GM21786 (cell line): ENCODE measurements around the gene UCK2.
A peak's percentile ranks its signal among the peaks of the same experiment; 100 is the strongest.

Source experiments
- ATAC-seq: cut with Tn5 transposase; IDR thresholded peaks from one replicate; pipeline ENCODE4 v1.9.1; 2021; ENCODE audit not compliant: unreplicated experiment

UCK2 gene

GRCh38 chr1:165897326-165898303 lies 70.2 kb downstream of the UCK2 start:
- no peak for ATAC-seq

- no peak for ATAC-seq
Measured at GRCh38 chr1:165898837-165899236, 71.4 kb downstream of the UCK2 start.

- ATAC-seq: no peak
Measured at GRCh38 chr1:165899461-165899941, 72.1 kb downstream of the UCK2 start.

GRCh38 chr1:165900576-165901380 lies 73.4 kb downstream of the UCK2 start:
- no peak for ATAC-seq

GRCh38 chr1:165902565-165902964 lies 75.2 kb downstream of the UCK2 start:
- no peak for ATAC-seq

GRCh38 chr1:165903672-165904071 lies 76.3 kb downstream of the UCK2 start:
- no peak for ATAC-seq

- no peak for ATAC-seq
Measured at GRCh38 chr1:165904948-165905347, 77.5 kb downstream of the UCK2 start.

- ATAC-seq: no peak
Measured at GRCh38 chr1:165905853-165906252, 78.4 kb downstream of the UCK2 start.

GRCh38 chr1:165907256-165907857 lies 79.9 kb downstream of the UCK2 start:
- no peak for ATAC-seq

GRCh38 chr1:165910764-165911421 lies 83.5 kb downstream of the UCK2 start:
- no peak for ATAC-seq

GRCh38 chr1:165911609-165912281 lies 84.3 kb downstream of the UCK2 start:
- ATAC-seq: no peak

- no peak for ATAC-seq
Measured at GRCh38 chr1:165912638-165913037, 85.2 kb downstream of the UCK2 start.

GRCh38 chr1:165914136-165914798 lies 86.9 kb downstream of the UCK2 start:
- ATAC-seq: peak; percentile 78

GRCh38 chr1:165915480-165915879 lies 88.1 kb downstream of the UCK2 start:
- ATAC-seq: no peak

GRCh38 chr1:165915932-165916348 lies 88.5 kb downstream of the UCK2 start:
- ATAC-seq: no peak

GRCh38 chr1:165917166-165917565 lies 89.8 kb downstream of the UCK2 start:
- no peak for ATAC-seq

- no peak for ATAC-seq
Measured at GRCh38 chr1:165924117-165924516, 96.7 kb downstream of the UCK2 start.

- ATAC-seq: no peak
Measured at GRCh38 chr1:165925498-165926079, 98.2 kb downstream of the UCK2 start.

- ATAC-seq: peak; percentile 70
Measured at GRCh38 chr1:165927169-165927568, 99.8 kb downstream of the UCK2 start.
